Endothelial cell of umbilical vein (primary cell): ENCODE measurements around the gene AKAP13. TPM values are rescaled to one million over a fixed set of nuclear protein-coding genes. Genes with fewer than 3 reads are reported as not detected.
A peak's percentile ranks its signal among the peaks of the same experiment; 100 is the strongest.

Experiments
- BruUV-seq: library from RNA; stranded (reverse); fragments of 400-500 nt; replicated peaks from 2 replicates; lab custom pipeline; 2021; lab: Mats Ljungman, UMichigan
- CTCF ChIA-PET: fragments of 300-600, 350-600 bp; sonication (Branson Sonifier 250); formaldehyde crosslinking; loops from one replicate; lab custom pipeline; 2021; ENCODE audit warnings: antibody characterized with exemption, inconsistent platforms; lab: Charles Lee
- POLR2A ChIA-PET: fragments of 300-600, 350-600 bp; sonication (Branson Sonifier 250); formaldehyde crosslinking; loops from one replicate; lab custom pipeline; 2021; ENCODE audit warnings: antibody characterized with exemption, inconsistent platforms; lab: Charles Lee
- DNase-seq: peaks from one replicate; pipeline ENCODE4 v3.0.0-alpha.2; 2011; ENCODE audit warnings: low read depth, low spot score
- FAIRE-seq: peaks from 2 replicates; lab custom pipeline; 2011; peaks lifted over from hg19 to GRCh38; lab: Jason Lieb, UNC
- H2AFZ ChIP-seq: 2 replicates; pipeline ENCODE4 v1.6.0; 2012; ENCODE audit warnings: low read depth, low read length, control low read depth, inconsistent platforms
- H3K27ac ChIP-seq: 2 replicates; pipeline ENCODE4 v1.5.1; 2011; ENCODE audit warnings: low read depth, mild to moderate bottlenecking, control low read depth, low read length, moderate library complexity; ENCODE audit not compliant: insufficient read depth
- H3K27me3 ChIP-seq, 2 experiments: 2 replicates each; pipeline versions ENCODE4 v1.6.0 to v1.6.1; 2011; ENCODE audit warnings: low read length in 2 of 2, mixed read lengths in 1 of 2; ENCODE audit not compliant: control insufficient read depth in 2 of 2, insufficient read depth in 2 of 2
- H3K36me3 ChIP-seq, 2 experiments: 2 replicates in 1 of 2; 3 replicates in 1 of 2; pipeline ENCODE4 v1.5.1; 2011; ENCODE audit warnings: low read length in 2 of 2, mild to moderate bottlenecking in 1 of 2, moderate library complexity in 1 of 2; ENCODE audit not compliant: control insufficient read depth in 2 of 2, insufficient read depth in 2 of 2; ENCODE audit errors: extremely low read depth in 1 of 2
- H3K4me1 ChIP-seq: 3 replicates; pipeline ENCODE4 v1.5.1; 2011; ENCODE audit warnings: mild to moderate bottlenecking, low read length; ENCODE audit not compliant: control insufficient read depth, insufficient read depth; ENCODE audit errors: extremely low read depth
- H3K4me2 ChIP-seq: 2 replicates; pipeline ENCODE4 v1.6.1; 2011; ENCODE audit warnings: low read length, control low read depth, mixed read lengths; ENCODE audit not compliant: insufficient read depth
- H3K4me3 ChIP-seq, 3 experiments: fragments of 200-600 bp in 1 of 3; sonication (generic), shearing (Covaris generic) in 1 of 3; replicated peaks in 1 of 3; 2 replicates each; pipeline ENCODE4 v1.5.1; 2011 to 2016; ENCODE audit warnings: control low read depth in 3 of 3, low read length in 3 of 3, mild to moderate bottlenecking in 2 of 3, inconsistent platforms in 1 of 3, low read depth in 1 of 3, moderate library complexity in 1 of 3; ENCODE audit not compliant: insufficient read depth in 1 of 3
- H3K79me2 ChIP-seq: 2 replicates; pipeline ENCODE4 v1.6.0; 2012; ENCODE audit warnings: low read length, inconsistent platforms; ENCODE audit not compliant: control insufficient read depth, insufficient read depth
- H3K9ac ChIP-seq: replicated peaks from 2 replicates; pipeline ENCODE3; 2011; ENCODE audit warnings: low read length, control low read depth; ENCODE audit not compliant: insufficient read depth; ENCODE audit errors: extremely low read depth
- H3K9me1 ChIP-seq: replicated peaks from 3 replicates; pipeline ENCODE4 v1.6.0; 2011; ENCODE audit warnings: mild to moderate bottlenecking, low read length; ENCODE audit not compliant: control insufficient read depth, insufficient read depth; ENCODE audit errors: extremely low read depth
- H3K9me3 ChIP-seq: replicated peaks from 2 replicates; pipeline ENCODE4 v1.5.1; 2012; ENCODE audit warnings: low read length, inconsistent platforms; ENCODE audit not compliant: control insufficient read depth, insufficient read depth
- H4K20me1 ChIP-seq: replicated peaks from 2 replicates; pipeline ENCODE3; 2011; ENCODE audit warnings: mild to moderate bottlenecking, low read length; ENCODE audit not compliant: control insufficient read depth, insufficient read depth; ENCODE audit errors: extremely low read depth
- EZH2 ChIP-seq: IDR thresholded peaks from 2 replicates; pipeline ENCODE4 v1.6.1; 2012; ENCODE audit warnings: borderline replicate concordance, low read depth, mild to moderate bottlenecking, moderate library complexity, low read length, inconsistent platforms; ENCODE audit not compliant: severe bottlenecking
- FOS ChIP-seq: IDR thresholded peaks from 2 replicates; pipeline ENCODE4 v1.6.1; 2011; ENCODE audit warnings: mild to moderate bottlenecking, low read length, moderate library complexity, borderline replicate concordance; ENCODE audit not compliant: insufficient read depth
- GATA2 ChIP-seq: IDR thresholded peaks from 2 replicates; pipeline ENCODE4 v1.7.0; 2011; ENCODE audit warnings: low read depth, mild to moderate bottlenecking, moderate library complexity, mixed read lengths, low read length; ENCODE audit not compliant: insufficient read length, insufficient read depth
- JUN ChIP-seq: IDR thresholded peaks from 2 replicates; pipeline ENCODE4 v1.6.1; 2011; ENCODE audit warnings: borderline replicate concordance, low read depth; ENCODE audit not compliant: insufficient read length, insufficient read depth
- MYC ChIP-seq: IDR thresholded peaks from one replicate; pipeline ENCODE4 v1.6.1; 2011; ENCODE audit warnings: mild to moderate bottlenecking, low read depth, low read length
- POLR2A ChIP-seq: IDR thresholded peaks from 2 replicates; pipeline ENCODE4 v1.6.1; 2012; ENCODE audit warnings: low read depth, mild to moderate bottlenecking, control low read depth, low read length
- POLR2AphosphoS5 ChIP-seq: IDR thresholded peaks from 2 replicates; pipeline ENCODE4 v1.6.1; 2012; ENCODE audit warnings: low read depth, mild to moderate bottlenecking, control low read depth, low read length, moderate library complexity; ENCODE audit not compliant: insufficient read depth
- dilution Hi-C: fragments of 300-500 bp; cut with MboI; formaldehyde crosslinking; loops from one replicate; pipeline ENCODE4 v1.15.0; 2019; ENCODE audit warnings: low sequenced_read_pairs; ENCODE audit not compliant: extremely low pct_ligation_motif_present
- intact Hi-C: fragments of 100-400 bp; cut with micrococcal nuclease; formaldehyde crosslinking; loops from one replicate; pipeline ENCODE4 v1.10.0; 2022
- polyA plus RNA-seq, 4 experiments: library from polyadenylated mRNA; depleted of rRNA in 3 of 4; stranded (reverse) in 3 of 4; unstranded in 1 of 4; fragments of >200 nt; gene quantifications; 2 replicates each; pipeline versions ENCODE4 v1.2.1 to v1.2.3, GENCODE V29; 2011 to 2012; ENCODE audit warnings: missing spikeins in 1 of 4
- total RNA-seq: library from RNA; stranded (reverse); gene quantifications from 2 replicates; pipeline ENCODE4 v1.2.3, GENCODE V29; 2021
- TF ChIP-seq, protein P1 (sequence below): IDR thresholded peaks from 2 replicates; pipeline ENCODE4 v1.6.1; 2011; ENCODE audit not compliant: insufficient read depth, insufficient read length
- TF ChIP-seq, protein P2 (sequence below), 2 donors: IDR thresholded peaks; 1 replicate in 1 of 2; 2 replicates in 1 of 2; pipeline ENCODE4 v1.5.1; 2011; ENCODE audit warnings: low read length in 2 of 2, mild to moderate bottlenecking in 2 of 2, moderate library complexity in 2 of 2, control low read depth in 1 of 2, inconsistent platforms in 1 of 2, low read depth in 1 of 2; ENCODE audit not compliant: insufficient read depth in 1 of 2; ENCODE audit errors: extremely low read depth in 1 of 2

The AKAP13 gene
- total and polyA plus RNA-seq, 2 donors (not counting 3 experiments of a cell fraction or from before 2014, with no cell fraction given) = 22.8 to 87.8 TPM

DNA sequence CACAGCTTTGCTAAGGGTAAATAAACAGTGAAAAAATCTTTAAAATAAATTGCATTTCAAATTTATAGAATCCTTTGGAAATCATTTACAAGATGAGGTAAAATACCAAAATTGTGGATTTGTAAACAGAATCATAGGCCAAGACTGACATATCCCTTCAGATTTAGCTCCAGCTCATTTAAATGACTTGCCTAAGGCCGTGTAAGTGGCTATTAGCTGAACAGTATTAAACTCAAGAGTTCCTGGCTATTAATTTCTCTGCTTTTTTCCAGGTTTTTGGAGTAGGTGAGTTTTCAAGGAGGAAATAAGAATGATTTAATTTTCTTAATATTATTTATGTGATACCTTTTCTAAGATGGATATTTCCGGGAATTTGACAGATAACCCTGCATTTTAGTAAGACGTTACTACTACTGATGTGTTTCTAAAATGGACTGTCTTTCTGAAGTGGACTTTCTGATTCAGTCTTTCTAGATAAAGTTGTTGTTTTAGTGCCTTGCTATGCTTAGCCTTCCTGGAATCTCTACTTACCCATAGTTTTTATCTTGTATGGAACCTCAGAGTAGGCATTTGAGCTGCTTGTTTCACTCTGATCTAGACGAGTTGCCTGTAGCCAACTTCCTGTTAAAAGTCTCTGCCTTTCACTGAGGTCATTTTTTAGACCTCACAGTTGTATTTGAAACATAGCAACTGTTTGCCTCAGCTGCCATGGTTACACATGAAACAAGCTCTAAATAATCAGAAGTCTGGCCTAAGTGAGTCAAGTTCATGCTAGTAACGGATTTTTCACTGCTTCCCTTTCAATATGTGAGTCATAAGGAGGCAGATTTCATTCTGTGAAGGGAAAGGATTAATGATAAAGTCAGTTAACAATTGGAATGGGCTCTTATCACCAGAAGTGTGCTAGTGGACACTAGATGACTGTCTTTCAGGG, 287.4 kb downstream of the AKAP13 start:
- no peaks in the 10 kb centered on the region for H4K20me1 ChIP-seq
- H3K9me1 ChIP-seq = no peaks in the 10 kb centered on the region
- peak overlapping the region; percentile 87 for H3K4me2 ChIP-seq
- DNase-seq = peak; percentile 99
- H3K27ac ChIP-seq = peak overlapping the region; percentile 96
- BruUV-seq = TSS peak; percentile 99
- FAIRE-seq = peak; percentile 88
- H3K36me3 ChIP-seq = peaks cover 6 to 8% of the 10 kb centered on the region in 2 experiments
- H2AFZ ChIP-seq = no peak overlapping the region
- ChIA-PET CTCF (interaction anchor here (0.7 to 2.6 kb wide), 15 partner anchors 8 to 371 kb away, joined by 3 to 17 read pairs (median 4); no protein-coding TSS in a partner anchor), POLR2A (no interaction called here)
- peaks cover 18% of the 10 kb centered on the region for H3K4me1 ChIP-seq
- dilution Hi-C loops (no loop called here), intact Hi-C loops (loop anchor here (1.0 kb wide), 7 partner anchors 22 to 85 kb away; no protein-coding TSS in a partner anchor)
- peak overlapping the region in 1 of 3 experiments; percentile 10 for H3K4me3 ChIP-seq
- peak overlapping the region; percentile 87 for H3K9ac ChIP-seq
- no peaks in the 10 kb centered on the region for H3K9me3 ChIP-seq
- no peaks in the 10 kb centered on the region for H3K27me3 ChIP-seq
- TF ChIP-seq FOS (peak; percentile 92), JUN (peak; percentile 96), POLR2AphosphoS5 (peak; percentile 57), GATA2 (peak; percentile 64), POLR2A (no peak)
- no peaks in the 10 kb centered on the region for H3K79me2 ChIP-seq

DNA sequence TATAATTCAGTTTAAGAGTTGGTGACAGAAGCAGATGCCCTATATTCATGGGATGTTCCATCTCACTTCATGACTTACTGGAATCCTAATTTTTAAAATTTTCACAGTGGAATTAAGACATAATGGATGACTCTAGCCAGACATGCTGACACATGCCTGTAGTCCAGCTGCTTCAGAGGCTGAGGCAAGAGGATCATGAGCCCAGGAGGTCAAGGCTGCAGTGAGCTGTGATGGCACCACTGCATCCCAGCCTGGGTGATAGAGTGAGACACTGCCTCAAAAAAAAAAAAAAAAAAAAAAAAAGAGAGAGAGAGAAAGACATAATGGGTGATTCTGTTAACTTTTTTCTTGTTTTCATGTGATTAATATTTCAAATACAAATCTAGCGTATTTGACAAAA, 290.8 kb downstream of the AKAP13 start:
- Histone ChIP-seq H3K27ac (no peak overlapping the region), H3K9ac (no peak overlapping the region), H2AFZ (no peak overlapping the region), H3K4me1 (peaks cover 18% of the 10 kb centered on the region), H3K4me3 (no peak overlapping the region), H3K79me2 (no peaks in the 10 kb centered on the region), H3K9me1 (no peaks in the 10 kb centered on the region), H3K36me3 (peaks cover 2 to 6% of the 10 kb centered on the region in 2 experiments), H3K4me2 (no peak overlapping the region), H4K20me1 (no peaks in the 10 kb centered on the region), H3K9me3 (no peaks in the 10 kb centered on the region), H3K27me3 (no peaks in the 10 kb centered on the region)
- CTCF ChIA-PET = interaction anchor here (0.7 kb wide), 1 partner anchor 17 kb away, joined by 5 read pairs; no protein-coding TSS in a partner anchor
- TF ChIP-seq JUN (no peak), POLR2AphosphoS5 (no peak), EZH2 (no peak), POLR2A (no peak), FOS (no peak), MYC (no peak), GATA2 (no peak)
- TF ChIP-seq, protein P1, sequence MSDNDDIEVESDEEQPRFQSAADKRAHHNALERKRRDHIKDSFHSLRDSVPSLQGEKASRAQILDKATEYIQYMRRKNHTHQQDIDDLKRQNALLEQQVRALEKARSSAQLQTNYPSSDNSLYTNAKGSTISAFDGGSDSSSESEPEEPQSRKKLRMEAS = no peak
- TF ChIP-seq, protein P2, sequence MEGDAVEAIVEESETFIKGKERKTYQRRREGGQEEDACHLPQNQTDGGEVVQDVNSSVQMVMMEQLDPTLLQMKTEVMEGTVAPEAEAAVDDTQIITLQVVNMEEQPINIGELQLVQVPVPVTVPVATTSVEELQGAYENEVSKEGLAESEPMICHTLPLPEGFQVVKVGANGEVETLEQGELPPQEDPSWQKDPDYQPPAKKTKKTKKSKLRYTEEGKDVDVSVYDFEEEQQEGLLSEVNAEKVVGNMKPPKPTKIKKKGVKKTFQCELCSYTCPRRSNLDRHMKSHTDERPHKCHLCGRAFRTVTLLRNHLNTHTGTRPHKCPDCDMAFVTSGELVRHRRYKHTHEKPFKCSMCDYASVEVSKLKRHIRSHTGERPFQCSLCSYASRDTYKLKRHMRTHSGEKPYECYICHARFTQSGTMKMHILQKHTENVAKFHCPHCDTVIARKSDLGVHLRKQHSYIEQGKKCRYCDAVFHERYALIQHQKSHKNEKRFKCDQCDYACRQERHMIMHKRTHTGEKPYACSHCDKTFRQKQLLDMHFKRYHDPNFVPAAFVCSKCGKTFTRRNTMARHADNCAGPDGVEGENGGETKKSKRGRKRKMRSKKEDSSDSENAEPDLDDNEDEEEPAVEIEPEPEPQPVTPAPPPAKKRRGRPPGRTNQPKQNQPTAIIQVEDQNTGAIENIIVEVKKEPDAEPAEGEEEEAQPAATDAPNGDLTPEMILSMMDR (IDR thresholded peaks at IDR 0.05; ENCODE audit: extremely low read depth in 1 of 2, insufficient read depth in 1 of 2, low read depth in 1 of 2, low read length in 2 of 2) = no peak
- DNase-seq (no peak), FAIRE-seq (no peak)
- intact Hi-C loops (no loop called here), dilution Hi-C loops (no loop called here)
- BruUV-seq = no TSS peak
- POLR2A ChIA-PET = no interaction called here
